Hematopoietic multipotent progenitor cell treated with erythropoietin and hydrocortisone succinate and interleukin-3 and kit ligand, for 17 days (in vitro differentiated cells): ENCODE measurements around the gene RNASEL.
"Not testable (repeated sequence)": the region's sequence is repeated elsewhere in the genome, so short reads cannot be mapped to it uniquely, and the experiment has no call there.

Source experiments
- DNase-seq: peaks from one replicate; pipeline ENCODE4 v3.0.0-alpha.2; 2015; ENCODE audit warnings: low spot score

The RNASEL gene, protein sequence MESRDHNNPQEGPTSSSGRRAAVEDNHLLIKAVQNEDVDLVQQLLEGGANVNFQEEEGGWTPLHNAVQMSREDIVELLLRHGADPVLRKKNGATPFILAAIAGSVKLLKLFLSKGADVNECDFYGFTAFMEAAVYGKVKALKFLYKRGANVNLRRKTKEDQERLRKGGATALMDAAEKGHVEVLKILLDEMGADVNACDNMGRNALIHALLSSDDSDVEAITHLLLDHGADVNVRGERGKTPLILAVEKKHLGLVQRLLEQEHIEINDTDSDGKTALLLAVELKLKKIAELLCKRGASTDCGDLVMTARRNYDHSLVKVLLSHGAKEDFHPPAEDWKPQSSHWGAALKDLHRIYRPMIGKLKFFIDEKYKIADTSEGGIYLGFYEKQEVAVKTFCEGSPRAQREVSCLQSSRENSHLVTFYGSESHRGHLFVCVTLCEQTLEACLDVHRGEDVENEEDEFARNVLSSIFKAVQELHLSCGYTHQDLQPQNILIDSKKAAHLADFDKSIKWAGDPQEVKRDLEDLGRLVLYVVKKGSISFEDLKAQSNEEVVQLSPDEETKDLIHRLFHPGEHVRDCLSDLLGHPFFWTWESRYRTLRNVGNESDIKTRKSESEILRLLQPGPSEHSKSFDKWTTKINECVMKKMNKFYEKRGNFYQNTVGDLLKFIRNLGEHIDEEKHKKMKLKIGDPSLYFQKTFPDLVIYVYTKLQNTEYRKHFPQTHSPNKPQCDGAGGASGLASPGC

DNA sequence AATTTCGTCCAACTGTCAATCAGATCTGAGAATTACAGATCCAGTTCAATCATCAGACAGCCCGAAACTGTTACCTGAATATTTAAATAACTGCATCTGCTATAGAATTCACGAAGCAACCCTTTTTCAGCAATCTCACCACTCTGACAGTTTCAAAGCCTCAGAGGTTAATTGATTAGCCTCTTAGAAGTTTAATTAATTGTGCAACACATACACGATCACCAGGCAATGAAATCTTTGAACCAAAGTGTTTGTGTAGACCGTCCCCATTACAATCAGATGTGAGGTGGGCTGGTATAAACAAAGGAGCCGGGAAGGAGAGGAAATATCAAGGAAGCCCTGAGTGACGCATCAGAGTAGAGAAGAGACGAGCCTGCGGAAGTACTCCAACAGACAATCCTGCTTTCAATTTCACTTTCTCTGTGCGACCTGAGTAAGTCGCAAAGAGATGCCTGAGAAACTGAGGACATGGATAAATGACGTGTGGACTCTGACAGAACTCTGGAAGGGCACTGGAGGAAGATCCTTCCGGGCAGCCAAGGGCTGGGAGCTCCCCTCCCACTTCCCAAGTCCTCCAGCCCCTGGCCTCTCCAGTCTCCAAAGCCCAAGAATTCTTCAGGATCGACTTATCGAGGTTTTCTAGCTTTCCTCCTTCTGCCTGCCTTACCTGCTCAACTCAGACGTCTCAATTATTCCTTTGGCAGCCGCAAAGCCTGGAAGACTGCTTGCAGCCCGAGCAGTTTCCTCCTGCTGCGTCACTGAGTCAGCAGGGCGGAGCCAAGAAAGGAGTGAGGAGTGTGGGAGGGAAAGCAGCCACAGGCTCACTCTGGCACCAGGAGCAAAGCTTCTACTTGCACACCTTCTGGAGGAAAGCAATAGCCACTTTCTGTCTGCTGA, at the start of gene RNASEL:
RNASEL (minus strand) TSS at position 757 of the 897 bp plus-strand sequence. CDS start 2,450 bp downstream, outside the sequence.
- peak; percentile 70 for DNase-seq

DNA sequence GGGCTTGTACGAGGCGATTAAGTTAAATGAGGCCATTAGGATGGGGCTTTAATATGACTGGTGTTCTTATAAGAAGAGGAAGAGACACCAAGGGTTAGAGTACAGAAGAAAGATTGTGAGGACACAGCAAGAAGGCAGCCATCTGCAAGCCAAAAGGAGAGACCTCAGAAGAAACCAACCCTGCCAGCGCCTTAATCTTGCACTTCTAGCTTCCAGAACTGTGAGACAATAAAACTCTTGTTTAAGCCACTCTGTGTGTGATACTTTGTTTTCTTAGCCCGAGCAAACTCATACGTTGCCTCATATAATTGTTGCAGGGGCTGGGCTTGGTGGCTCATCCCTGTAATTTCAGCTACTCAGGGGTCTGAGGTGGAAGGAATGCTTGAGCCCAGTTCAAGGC, 48.7 kb upstream of the RNASEL start:
- no peak for DNase-seq

DNA sequence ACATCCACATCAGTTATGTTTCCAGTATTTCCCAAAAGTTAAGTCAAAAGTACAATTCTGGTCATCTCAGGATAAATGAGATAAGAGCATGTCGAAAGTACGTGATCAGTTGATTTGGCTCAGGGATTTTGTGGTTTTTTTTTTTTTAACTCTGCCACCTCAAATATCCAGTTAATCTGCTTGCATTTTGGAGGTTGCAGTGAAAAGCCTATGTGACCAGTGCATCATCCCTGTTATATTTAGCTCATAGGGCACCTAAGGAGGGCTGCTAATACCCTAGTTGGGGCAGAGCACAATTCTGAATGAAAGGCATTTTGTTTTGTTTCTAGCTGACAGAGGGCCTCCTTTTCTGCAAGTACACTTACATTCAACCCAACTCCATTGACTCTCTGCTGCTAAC, 46.8 kb upstream of the RNASEL start:
- no peak for DNase-seq

DNA sequence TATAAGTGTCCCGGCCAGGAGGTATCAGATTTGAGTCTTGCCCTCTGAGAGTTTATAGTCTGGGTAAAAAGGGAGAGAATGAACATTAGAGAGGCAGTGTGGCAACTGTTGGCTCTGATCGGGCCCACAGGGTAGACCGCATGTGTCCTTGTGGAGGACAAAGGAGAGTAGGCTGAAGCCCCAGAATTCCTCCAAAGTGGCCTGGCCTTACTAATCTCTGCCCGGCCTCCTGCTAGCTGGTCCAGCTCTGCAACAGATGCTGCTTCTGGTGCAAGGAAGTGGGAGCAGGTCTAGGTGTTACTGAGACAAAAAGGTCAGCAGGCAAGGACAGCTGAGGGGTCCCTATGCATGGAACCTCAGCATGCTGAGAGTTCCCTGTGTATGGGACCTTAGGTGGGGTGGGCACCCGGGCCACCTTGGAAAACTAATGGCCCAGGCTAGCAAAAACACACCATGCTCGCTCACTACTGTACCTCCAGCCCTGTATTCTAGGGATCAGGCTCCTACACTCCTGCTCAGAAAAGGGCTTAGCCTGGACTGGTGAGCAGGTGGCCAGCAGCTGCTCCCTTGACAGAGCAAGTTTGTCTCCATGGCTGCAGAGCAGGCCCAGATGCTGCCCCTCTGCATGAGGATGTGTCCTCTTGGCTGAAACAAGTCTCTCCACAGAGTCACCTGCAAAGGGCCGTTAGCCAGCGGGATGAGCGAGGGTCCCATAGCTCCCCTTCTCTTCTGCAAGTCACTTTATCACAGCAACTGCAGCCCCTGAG, 45.4 kb upstream of the RNASEL start:
- no peak for DNase-seq

DNA sequence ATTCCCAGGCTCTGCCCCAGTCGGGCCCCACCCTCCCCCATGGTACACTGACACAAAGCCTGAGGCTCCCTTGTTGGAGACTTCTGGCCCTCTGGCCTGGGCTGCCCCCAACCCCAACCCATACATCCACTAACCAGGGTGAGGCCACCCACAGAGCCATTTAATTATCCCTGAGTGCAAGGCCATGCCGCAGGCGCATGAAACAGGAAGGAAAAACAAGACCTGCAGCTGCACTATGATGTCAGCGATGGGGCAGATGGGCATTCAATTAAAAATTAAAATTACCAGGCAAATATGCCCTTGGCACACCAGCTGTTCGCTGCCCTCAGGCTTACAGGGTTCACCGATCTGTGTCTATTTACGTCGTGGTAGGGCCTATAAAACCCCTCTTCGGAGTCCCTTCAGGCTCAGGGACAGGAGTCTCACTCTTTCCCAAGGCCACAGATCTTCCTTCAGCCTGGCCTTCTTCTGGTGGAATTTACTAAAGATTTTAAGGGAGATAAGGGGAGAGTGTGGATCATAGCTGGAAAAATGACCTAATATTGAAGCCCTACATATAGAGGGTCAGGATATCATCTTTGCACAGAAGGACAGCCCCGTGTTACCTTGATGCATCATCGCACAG, 44.7 kb upstream of the RNASEL start:
- no peak for DNase-seq

DNA sequence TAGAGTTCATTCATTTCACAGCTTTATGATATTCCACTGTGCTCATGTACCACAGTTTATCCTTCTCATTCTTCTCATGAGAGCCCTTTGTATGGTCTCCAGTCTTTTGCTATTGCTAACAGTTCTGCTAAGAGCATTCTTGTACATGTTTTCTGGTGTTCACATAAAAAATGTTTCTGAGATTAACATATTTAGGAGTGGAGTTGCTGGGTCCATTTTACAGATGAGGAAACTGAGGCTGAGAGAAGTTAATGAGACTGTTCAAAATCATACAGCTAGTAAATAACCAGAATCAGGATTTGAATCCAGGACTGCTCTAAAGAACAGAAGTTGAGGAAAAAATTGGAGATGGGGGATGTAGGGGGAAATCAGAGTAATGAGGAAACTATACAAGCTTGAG, 44.0 kb upstream of the RNASEL start:
- DNase-seq, result no peak

DNA sequence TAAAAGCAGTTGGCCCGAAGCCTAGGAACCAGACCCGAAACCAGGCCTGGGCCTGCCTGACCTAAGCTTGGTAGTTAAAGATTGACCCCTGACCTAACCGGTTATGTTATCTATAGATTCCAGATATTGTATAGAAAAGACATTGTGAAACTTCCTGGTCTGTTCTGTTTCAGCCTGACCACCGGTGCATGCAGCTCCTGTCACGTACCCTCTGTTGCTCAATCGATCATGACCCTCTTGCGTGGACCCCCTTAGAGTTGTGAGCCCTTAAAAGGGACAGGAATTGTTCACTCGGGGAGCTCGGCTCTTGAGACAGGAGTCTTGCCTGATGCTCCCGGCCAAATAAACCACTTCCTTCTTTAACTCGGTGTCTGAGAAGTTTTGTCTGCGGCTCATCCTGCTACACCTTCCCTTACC, 43.4 kb upstream of the RNASEL start:
- DNase-seq, result not testable (repeated sequence)

DNA sequence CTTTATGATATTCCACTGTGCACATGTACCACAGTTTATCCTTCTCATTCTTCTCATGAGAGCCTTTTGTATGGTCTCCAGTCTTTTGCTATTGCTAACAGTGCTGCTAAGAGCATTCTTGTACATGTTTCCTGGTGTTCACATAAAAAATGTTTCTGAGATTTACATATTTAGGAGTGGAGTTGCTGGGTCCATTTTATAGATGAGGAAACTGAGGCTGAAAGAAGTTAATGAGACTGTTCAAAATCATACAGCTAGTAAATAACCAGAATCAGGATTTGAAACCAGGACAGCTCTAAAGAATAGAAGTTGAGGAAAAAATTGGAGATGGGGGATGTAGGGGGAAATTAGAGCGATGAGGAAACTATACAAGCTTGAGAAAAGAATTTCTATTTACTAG, 42.9 kb upstream of the RNASEL start:
- DNase-seq, result no peak

DNA sequence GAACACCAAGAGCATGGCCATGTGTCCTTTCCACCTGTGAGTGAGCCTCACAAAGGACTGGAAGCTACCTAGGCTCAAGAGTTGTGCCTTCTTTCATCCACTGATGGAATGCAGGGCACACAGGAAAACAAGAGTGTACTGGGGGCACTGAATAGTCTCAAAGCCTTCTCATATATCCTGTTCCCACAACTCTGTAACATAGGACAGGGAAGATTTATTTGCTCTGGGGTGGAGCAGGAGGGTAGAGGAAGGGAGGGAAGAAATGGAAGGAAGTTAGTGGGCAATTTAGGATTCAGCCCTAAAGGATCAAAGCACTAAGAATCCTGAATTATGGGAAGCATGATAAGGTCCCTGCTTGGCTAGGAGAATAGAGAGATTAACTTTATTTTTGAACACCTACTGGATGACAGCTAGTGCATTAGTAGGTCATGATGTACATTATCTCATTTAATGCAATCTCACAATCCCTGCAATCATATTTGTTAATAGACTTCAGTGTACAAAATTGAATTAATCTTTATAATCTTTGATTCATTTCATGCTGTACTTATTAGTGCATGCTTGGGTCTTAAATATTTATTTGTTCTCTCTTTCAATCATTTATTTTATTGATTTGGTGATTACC, 42.1 kb upstream of the RNASEL start:
- no peak for DNase-seq

DNA sequence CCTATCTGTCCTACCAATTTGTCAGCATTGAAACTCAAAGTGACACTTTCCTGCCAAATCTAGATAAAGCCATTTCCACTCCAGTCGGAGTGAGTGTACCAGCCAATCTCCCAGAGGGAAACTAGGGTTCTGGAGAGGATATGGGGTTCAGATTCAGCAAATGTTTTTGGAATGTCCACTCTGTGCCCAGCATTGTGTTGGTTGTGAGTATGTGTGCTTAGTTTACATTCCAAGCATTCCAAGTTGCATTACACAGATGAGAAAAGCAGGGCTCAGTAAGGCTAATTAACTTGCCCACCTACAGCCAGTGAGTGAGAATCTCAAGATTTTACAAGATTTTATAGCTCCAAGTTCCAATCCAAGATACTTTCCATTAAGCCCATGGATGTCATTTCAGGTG, 41.5 kb upstream of the RNASEL start:
- DNase-seq, result no peak

DNA sequence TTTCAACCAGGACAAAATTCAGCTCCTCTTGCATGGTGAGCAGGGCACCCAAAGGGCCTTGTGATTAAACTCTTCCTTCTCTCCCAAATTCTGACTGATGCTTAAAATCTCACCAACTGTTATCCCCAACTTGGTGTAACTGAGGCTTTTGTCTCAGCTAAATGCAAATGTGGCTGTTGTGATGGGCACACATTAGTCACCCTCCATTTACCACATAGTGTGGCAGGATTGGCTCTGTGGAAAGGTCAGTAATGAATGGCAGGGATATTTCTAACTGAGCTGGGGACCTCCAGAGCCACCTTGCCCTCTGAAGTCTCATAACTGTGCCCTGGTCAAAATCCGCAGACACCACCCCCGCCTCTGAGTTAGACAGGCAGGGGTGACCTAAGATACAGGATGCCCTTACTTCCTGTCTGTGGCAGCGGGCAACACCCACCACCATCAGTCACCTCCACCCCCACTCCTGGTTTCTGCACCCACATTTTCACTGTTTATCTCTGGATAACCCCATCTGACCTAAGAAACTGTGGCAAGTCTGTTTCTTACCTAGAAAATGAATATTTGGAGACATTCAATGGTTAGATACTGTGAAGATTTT, 40.5 kb upstream of the RNASEL start:
- no peak for DNase-seq

DNA sequence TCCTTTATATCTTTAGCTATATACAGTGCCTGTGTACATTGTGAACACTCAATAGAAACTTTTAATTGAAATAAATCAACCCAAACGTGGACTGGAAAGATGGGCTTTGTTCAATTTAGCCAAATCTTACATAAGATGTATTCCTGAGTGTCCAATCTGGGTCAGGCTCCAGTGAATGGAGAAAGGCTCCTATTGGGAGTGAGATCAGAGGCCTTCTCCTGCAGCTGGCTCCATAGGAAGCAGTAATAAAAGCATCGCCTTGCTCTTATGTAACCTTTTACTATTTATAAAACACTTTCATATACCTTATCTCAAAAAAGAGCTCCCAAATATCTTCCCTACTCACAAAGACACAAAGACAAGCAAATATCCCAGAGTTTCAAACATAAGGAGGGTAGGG, 40.0 kb upstream of the RNASEL start:
- no peak for DNase-seq

DNA sequence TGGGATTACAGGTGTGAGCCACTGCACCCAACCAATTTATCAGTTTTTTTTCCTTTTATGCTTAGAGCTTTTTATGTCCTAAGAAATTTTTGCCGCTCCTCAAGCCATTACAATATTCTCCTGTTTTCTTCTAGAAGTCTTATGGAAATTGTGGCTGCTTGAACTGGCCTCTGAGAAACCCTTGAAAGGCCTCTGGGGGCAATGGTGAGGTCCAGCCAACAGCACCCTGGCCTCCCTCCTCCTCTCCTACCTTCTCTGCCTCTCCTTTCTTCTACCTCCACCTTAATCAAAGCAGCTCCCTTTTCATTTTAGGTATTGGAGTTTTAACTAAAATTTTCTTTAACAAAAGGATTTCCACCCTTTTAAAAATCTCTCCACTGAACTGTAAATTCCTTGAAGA, 39.6 kb upstream of the RNASEL start:
- DNase-seq, result no peak

DNA sequence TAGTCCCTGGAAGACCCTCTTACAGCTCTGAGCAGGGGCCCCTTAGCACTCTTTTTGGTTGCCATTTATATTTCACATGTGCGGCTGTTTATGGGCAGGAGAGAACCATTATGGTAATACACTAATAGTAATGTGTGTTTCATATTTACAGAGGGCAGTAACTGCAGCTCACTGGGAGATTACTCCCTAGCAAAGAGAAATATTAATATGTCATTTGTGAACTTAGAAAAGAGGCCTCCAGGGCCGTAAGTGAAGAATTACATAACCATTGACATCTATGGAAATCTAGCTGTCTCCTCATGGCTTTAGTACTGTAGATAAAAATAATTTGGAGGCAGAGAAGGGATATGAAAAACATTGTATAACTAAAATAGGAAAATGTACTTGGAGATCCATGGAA, 38.6 kb upstream of the RNASEL start:
- no peak for DNase-seq

DNA sequence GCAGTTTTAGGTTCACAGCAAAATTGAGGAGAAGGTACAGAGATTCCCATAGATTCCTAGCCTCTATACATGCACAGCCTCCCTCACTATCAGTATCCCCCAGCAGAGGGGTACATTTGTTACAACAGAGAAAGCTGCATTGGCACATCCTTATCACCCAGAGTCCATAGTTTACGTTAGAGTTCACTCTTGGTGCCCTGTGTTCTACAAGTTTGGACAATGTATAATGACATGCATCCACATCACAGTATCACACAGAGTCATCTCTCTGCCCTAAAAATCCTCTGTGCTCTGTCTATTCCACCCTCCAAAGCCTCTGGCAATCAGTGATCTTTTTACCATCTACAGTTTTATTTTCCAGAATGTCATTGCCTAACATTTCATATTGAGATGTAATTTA, 37.5 kb upstream of the RNASEL start:
- no peak for DNase-seq

DNA sequence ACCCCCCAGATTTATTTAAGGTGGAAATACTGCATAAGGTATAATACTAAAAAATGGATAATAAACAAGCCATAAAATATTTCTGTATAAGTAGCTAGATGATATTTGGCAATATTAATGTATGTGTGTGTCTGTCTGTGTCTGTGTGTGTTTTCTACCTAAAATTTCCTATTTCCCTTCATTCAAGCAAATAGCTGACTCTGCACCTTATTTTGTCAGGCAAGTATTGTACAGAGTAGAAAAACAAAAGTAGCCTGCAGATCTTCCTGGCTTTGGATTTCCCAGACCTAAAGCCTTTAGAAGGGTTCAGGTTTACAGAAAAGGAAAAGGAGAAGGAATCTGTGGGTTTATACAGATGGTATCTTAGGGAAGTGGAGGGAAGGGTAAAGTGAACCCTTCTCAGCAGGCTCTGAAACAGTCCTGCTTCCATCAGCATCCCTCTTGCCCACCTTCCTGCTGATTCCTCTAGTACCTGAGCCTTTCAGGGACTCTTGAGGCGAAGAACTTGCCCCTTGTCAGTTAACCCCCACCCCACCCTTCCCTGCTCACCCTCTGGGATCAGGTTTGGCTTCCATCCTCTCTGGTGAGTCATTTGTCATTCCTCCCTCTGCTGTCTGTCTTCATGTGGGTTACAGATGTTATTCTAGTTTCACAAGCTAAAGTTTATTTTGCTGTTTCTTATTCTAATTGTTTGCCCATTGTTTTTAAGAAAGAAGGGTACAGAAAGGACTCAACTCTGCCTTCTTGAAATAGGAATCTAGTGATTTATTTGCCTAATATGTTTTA, 36.9 kb upstream of the RNASEL start:
- DNase-seq, result no peak

DNA sequence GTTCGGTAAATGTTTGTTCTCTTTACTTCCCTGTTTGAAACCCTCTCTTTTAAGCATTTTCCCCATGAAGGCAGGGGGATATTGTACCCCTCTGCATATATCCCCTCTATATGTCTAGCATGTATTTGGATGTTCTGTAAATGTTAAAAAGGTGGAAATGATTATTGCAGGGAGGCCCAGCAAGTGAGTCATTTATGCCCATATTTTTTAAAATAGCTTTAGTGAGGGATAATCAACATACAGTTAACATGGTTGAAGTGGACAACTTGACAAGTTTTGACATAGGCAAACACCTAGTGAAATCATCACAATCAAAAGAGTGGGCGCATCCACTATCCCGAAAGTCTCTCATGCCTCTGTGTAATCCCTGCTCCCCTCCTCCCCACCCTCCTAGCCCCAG, 36.0 kb upstream of the RNASEL start:
- DNase-seq, result no peak

DNA sequence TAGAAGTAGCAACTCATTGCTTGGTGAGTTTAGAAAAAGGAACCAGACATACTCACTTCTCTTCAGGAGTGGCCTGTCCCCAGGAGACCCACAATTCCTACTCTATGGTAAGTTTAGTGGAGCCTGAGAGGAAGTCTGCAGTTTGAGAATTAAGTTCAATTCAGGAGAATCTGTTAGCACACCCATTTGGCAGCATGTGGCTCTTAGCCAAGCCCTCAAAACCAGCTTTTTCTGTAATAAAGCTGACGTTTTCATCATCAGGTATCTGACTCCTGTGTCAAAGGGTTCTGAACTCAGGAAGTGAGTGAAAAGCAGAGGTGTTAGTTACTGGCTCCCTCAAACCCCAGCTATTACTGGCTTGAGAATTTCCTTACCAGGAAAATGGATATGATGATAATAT, 35.5 kb upstream of the RNASEL start:
- no peak for DNase-seq

DNA sequence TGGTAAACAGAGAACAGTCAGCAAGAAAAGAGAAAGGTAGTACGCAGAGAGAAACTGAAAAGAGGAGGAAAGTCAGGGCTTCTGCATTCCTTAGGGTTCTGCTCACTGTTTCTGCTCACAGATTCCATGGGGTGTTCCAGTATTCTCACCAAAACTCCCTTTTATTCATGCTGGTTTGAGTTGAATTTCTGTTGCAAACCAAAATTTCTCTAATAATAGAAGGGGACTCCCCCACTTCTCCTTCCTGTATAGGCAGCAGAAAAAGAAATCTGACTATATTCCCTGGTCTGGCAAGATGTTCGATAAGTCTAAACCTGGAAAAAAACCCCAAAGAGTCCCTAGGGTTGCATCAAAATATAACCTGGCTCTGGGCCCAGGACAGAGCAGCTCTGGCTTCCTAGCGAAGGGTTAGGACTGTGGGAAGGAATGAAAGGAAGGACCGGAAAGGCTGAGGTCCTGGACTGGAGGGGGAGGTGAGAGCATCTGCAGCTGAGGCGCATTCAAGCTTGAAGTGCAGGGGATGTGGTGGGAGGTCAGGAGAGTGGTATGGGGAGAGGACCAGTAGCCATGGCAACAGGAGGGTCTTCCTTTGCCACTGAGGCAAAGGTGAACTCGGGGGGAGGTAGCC, 34.0 kb upstream of the RNASEL start:
- DNase-seq, result no peak
